Activated gamma-delta T cell treated with Interleukin-2 at 50 U/mL for 16 hours (primary cell): ENCODE measurements around the gene NMBR.
"Not testable (repeated sequence)": the region's sequence is repeated elsewhere in the genome, so short reads cannot be mapped to it uniquely, and the experiment has no call there.

Source experiments
- DNase-seq: peaks from one replicate; pipeline ENCODE4 v3.0.0-alpha.2; 2020

Gene NMBR

DNA sequence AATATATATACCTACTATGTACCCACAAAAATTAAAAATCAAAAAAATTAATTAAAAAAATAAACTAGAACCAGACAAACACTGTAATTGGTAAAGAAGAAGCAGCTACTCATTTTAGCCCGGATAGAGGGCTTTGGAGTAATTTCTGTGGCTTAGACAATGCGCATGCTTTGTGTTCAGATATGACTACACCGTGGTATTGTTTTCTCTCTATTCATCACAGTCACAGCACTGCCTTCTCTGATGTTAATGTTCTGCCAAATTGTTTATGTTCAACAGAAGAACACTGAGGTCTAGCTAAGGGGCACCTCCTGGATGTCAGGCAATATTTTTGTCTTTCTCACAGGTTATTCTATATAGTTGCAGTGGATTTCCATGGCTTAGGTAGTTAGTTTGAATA, 91.7 kb downstream of the NMBR start:
- DNase-seq = no peak

DNA sequence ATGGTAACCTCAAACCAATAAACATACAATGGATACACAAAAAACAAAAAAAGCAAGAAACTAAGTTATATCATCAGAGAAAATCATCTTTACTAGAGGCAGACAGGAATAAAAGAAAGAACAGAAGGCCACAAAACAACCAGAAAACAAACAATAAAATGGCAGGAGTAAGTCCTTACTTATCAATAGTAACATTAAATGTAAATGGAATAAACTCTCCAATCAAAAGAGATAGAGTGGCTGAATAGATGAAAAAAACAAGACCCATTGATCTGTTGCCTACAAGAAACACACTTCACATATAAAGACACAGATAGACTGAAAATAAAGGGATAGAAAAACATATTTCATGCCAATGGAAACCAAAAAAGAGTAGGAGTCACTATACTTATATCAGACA, 95.5 kb downstream of the NMBR start:
- no peak for DNase-seq

- DNase-seq = no peak
Observed at GRCh38 chr6:142048593-142048980, 98.3 kb downstream of the NMBR start.

DNA sequence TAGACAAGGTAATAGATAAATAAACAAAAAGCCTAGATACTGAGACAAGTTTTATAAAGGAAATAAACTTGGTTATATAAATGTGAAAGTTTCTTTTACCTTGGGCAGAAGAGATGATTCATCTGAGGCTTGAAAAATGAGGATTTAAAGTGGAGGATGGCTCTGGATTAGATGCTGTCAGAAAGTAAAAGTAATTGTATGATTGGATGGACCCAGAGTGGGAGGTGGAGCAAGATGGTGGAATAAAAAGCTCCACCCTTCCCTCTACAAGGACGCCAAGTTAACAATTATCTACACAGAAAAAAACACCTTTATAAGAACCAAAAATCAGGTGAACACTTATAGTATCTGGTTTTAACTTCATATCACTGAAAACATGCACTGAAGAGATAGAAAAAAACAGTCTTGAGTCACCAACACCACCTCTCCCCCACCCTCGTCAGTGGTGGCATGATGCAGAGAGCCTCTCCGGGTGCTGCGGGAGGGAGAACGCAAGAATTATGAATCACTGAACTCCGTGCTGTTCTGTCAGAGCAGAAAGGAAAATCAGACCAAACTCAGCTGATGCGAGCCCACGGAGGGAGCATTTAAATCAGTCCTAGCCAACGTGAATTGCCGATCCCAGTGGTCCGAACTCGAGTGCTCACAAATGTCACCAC, 98.9 kb downstream of the NMBR start:
- no peak for DNase-seq

- no peak for DNase-seq
Observed at GRCh38 chr6:142045380-142046278, 101.3 kb downstream of the NMBR start.

- no peak for DNase-seq
Observed at GRCh38 chr6:142035890-142036289, 111.0 kb downstream of the NMBR start.

GRCh38 chr6:142031035-142031434, 115.9 kb downstream of the NMBR start:
- DNase-seq = no peak

- no peak for DNase-seq
Observed at GRCh38 chr6:142030115-142030619, 116.8 kb downstream of the NMBR start.

GRCh38 chr6:142028527-142028926, 118.4 kb downstream of the NMBR start:
- DNase-seq = no peak

GRCh38 chr6:142027804-142028203, 119.1 kb downstream of the NMBR start:
- not testable (repeated sequence) for DNase-seq

GRCh38 chr6:142027074-142027473, 119.8 kb downstream of the NMBR start:
- no peak for DNase-seq

DNA sequence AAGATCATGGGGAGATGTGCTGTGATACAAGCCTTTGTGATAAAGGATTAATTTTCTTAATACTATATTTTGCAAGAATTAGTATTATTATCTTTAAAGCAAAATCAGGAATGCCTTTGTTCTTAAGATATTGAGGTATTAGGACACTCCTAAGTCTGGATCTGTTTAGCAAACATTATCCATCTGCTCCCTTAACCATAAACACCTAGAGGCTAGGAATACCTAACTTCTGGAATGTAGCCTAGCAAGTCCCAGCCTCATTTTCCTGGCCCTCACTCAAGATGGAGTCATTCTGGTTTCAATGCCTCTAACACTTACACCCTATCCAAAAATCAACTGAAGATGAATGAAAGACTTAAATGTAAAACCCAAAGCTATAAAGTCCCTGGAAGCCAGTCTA, 120.5 kb downstream of the NMBR start:
- no peak for DNase-seq
